OCI-LY1 (cell line): Measurements from ENCODE around the gene ADAM8.

ENCODE experiments used
- H2AFZ ChIP-seq: fragments of 200-600 bp; sonication (generic), shearing (Covaris generic); 2 replicates; pipeline ENCODE4 v1.6.0; 2014; ENCODE audit warnings: antibody characterized with exemption, mild to moderate bottlenecking, low read length
- H3F3A ChIP-seq: fragments of 200-600 bp; sonication (generic), shearing (Covaris generic); 2 replicates; pipeline ENCODE4 v1.6.0; 2014; ENCODE audit warnings: mild to moderate bottlenecking, antibody characterized with exemption, low read length, moderate library complexity; ENCODE audit not compliant: insufficient read depth
- H3K27ac ChIP-seq: fragments of 200-600 bp; sonication (generic); 2 replicates; pipeline ENCODE4 v1.5.1; 2014; ENCODE audit warnings: low read length, mixed run types, mild to moderate bottlenecking, low read depth; ENCODE audit not compliant: poor library complexity, severe bottlenecking
- H3K27me3 ChIP-seq: fragments of 200-600 bp; sonication (generic); 2 replicates; pipeline ENCODE4 v1.6.0; 2014; ENCODE audit warnings: antibody characterized with exemption, mild to moderate bottlenecking, low read length, moderate library complexity; ENCODE audit not compliant: insufficient read depth
- H3K36me3 ChIP-seq: fragments of 200-600 bp; sonication (generic); 2 replicates; pipeline ENCODE4 v1.6.1; 2014; ENCODE audit warnings: mild to moderate bottlenecking, antibody characterized with exemption, low read length, moderate library complexity, mixed read lengths; ENCODE audit not compliant: insufficient read depth
- H3K4me1 ChIP-seq: fragments of 200-600 bp; sonication (generic); 2 replicates; pipeline ENCODE4 v1.5.1; 2014; ENCODE audit warnings: mild to moderate bottlenecking, low read length, moderate library complexity; ENCODE audit not compliant: insufficient read depth, severe bottlenecking
- H3K4me2 ChIP-seq: fragments of 200-600 bp; sonication (generic), shearing (Covaris generic); 2 replicates; pipeline ENCODE4 v1.6.1; 2014; ENCODE audit warnings: low read length
- H3K4me3 ChIP-seq: fragments of 200-600 bp; sonication (generic); 2 replicates; pipeline ENCODE4 v1.5.1; 2014; ENCODE audit warnings: low read length, low read depth, mild to moderate bottlenecking, mixed read lengths; ENCODE audit not compliant: poor library complexity, severe bottlenecking
- H3K79me2 ChIP-seq: fragments of 200-600 bp; shearing (Covaris generic); 2 replicates; pipeline ENCODE4 v1.6.1; 2016; ENCODE audit warnings: mixed run types, low read length, mixed read lengths; ENCODE audit not compliant: insufficient read depth
- H3K9ac ChIP-seq: fragments of 200-600 bp; sonication (generic), shearing (Covaris generic); 2 replicates; pipeline ENCODE4 v1.6.1; 2014; ENCODE audit warnings: mild to moderate bottlenecking, low read length, mixed read lengths
- H3K9me2 ChIP-seq: fragments of 200-600 bp; sonication (generic), shearing (Covaris generic); 2 replicates; pipeline ENCODE4 v1.6.1; 2014; ENCODE audit warnings: low read depth, mild to moderate bottlenecking, low read length, mixed read lengths
- H3K9me3 ChIP-seq: fragments of 200-600 bp; shearing (Covaris generic); 2 replicates; pipeline ENCODE4 v1.6.1; 2014; ENCODE audit warnings: low read length, mixed read lengths
- H4K20me1 ChIP-seq: fragments of 200-600 bp; sonication (generic), shearing (Covaris generic); 2 replicates; pipeline ENCODE4 v1.6.0; 2016; ENCODE audit warnings: mild to moderate bottlenecking, low read length; ENCODE audit not compliant: insufficient read depth
- CTCF ChIP-seq: fragments of 200-600 bp; sonication (generic), shearing (Covaris generic); IDR thresholded peaks from 2 replicates; pipeline ENCODE4 v1.5.1; 2017; ENCODE audit warnings: mild to moderate bottlenecking, antibody characterized with exemption, low read length, moderate library complexity, mixed read lengths
- EZH2 ChIP-seq: fragments of 200-600 bp; sonication (generic), shearing (Covaris generic); IDR thresholded peaks from 2 replicates; pipeline ENCODE4 v1.8.0; 2017; ENCODE audit warnings: borderline replicate concordance, mixed run types, mild to moderate bottlenecking, antibody characterized with exemption, low read length, moderate library complexity, mixed read lengths

ADAM8 gene

GRCh38 chr10:133239990-133240389 is 36.7 kb downstream of the ADAM8 start:
- H3K4me1 ChIP-seq = no peaks in the 10 kb centered on the region
- no peak overlapping the region for H3K9ac ChIP-seq

GRCh38 chr10:133238466-133238804 is 38.2 kb downstream of the ADAM8 start:
- Histone ChIP-seq H4K20me1 (no peaks in the 10 kb centered on the region), H3K79me2 (no peaks in the 10 kb centered on the region), H3K9ac (no peak overlapping the region), H3K4me1 (no peaks in the 10 kb centered on the region), H3K27me3 (no peaks in the 10 kb centered on the region), H3K36me3 (no peaks in the 10 kb centered on the region), H3K9me2 (no peaks in the 10 kb centered on the region), H3K9me3 (no peaks in the 10 kb centered on the region), H3K4me2 (no peak overlapping the region), H2AFZ (no peak overlapping the region), H3K4me3 (no peak overlapping the region), H3F3A (no peaks in the 10 kb centered on the region), H3K27ac (no peak overlapping the region)
- no peak for TF ChIP-seq CTCF
- TF ChIP-seq EZH2 = no peak

More at GRCh38 chr10:133239990-133240389, 36.7 kb downstream of the ADAM8 start:
- Histone ChIP-seq H2AFZ (no peak overlapping the region), H3F3A (no peaks in the 10 kb centered on the region), H4K20me1 (no peaks in the 10 kb centered on the region), H3K4me2 (no peak overlapping the region), H3K9me2 (no peaks in the 10 kb centered on the region), H3K36me3 (no peaks in the 10 kb centered on the region), H3K27me3 (no peaks in the 10 kb centered on the region; the same call in 1 of the 2 replicates), H3K27ac (no peak overlapping the region), H3K79me2 (no peaks in the 10 kb centered on the region), H3K9me3 (no peaks in the 10 kb centered on the region), H3K4me3 (no peak overlapping the region)
- no peak for TF ChIP-seq EZH2
- TF ChIP-seq CTCF = no peak

GRCh38 chr10:133237588-133238465 is 38.8 kb downstream of the ADAM8 start, which contains the start of gene VENTX:
VENTX (plus strand) TSS chr10:133237855; CDS start chr10:133237915, 60 bp downstream.
- Histone ChIP-seq H3F3A (no peaks in the 10 kb centered on the region), H3K9me3 (no peaks in the 10 kb centered on the region), H3K9ac (no peak within 1 kb of the TSS), H3K9me2 (no peaks in the 10 kb centered on the region), H3K79me2 (no peaks in the 10 kb centered on the region), H3K4me3 (no peak within 1 kb of the TSS), H3K4me1 (no peaks in the 10 kb centered on the region), H3K4me2 (no peak within 1 kb of the TSS), H3K27me3 (no peaks in the 10 kb centered on the region), H3K36me3 (no peaks in the 10 kb centered on the region), H4K20me1 (no peaks in the 10 kb centered on the region), H2AFZ (no peak within 1 kb of the TSS), H3K27ac (no peak within 1 kb of the TSS)
- no peak for TF ChIP-seq CTCF
- no peak for TF ChIP-seq EZH2
